Activated naive CD4-positive, alpha-beta T cell treated with anti-CD3 and anti-CD28 coated beads, Interleukin-2, amount 50 U/mL, for 24 hours (primary cell): Measurements from ENCODE around the gene UBAC2.

Source experiments
- H3K27ac Mint-ChIP-seq: one replicate; pipeline ENCODE4 v1.8.0; 2021; ENCODE audit warnings: mild to moderate bottlenecking, mixed read lengths
- H3K27me3 Mint-ChIP-seq: one replicate; pipeline ENCODE4 v1.8.0; 2021; ENCODE audit warnings: mixed read lengths
- H3K36me3 Mint-ChIP-seq: one replicate; pipeline ENCODE4 v1.8.0; 2021; ENCODE audit warnings: mixed read lengths
- H3K4me1 Mint-ChIP-seq: one replicate; pipeline ENCODE4 v1.8.0; 2021; ENCODE audit warnings: mixed read lengths
- H3K4me3 Mint-ChIP-seq: one replicate; pipeline ENCODE4 v1.8.0; 2021; ENCODE audit warnings: mild to moderate bottlenecking, mixed read lengths
- H3K9me3 Mint-ChIP-seq: one replicate; pipeline ENCODE4 v1.8.0; 2021; ENCODE audit warnings: mixed read lengths

UBAC2 gene

DNA sequence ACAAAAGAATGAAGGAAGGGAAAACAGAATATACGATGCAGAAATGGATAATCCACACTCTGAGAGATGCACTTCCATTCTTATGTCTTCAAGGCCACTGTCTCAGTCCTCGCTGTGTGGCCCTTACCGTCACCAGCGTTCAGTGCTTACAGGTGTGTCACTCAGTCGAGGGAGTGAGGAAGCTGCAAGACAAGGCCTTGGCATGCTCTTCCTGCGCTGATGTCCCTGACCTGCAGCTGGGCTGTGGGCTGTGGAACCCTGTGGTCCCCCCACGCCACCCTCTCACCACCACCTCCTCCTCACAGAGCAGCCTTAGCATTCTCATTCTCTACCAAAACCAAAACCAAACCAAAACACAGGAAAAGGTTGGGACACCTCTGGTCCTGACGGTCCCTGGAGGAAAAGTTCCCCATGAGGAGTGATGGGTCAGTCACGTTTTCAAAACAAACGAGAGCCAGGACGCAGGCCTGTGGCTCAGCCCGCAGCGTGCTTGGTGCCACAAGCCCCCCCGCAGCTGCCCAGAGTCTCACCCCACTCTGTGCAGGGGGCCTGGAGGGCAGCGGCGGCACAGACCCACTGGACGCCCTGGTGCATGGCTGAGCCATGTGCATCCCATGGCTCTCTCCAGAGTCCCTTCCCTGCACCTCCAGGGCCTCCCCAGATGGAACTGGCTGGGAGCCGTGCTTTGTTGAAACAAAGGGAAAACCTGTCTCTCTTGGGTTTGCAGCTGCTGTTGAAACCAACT is 154.8 kb downstream of the UBAC2 start:
- Mint-ChIP-seq H3K4me1 (peaks cover 100% of the 10 kb centered on the region), H3K27ac (peak overlapping the region; percentile 94), H3K36me3 (peaks cover 23% of the 10 kb centered on the region), H3K4me3 (peak overlapping the region; percentile 82), H3K27me3 (no peaks in the 10 kb centered on the region), H3K9me3 (no peaks in the 10 kb centered on the region)

DNA sequence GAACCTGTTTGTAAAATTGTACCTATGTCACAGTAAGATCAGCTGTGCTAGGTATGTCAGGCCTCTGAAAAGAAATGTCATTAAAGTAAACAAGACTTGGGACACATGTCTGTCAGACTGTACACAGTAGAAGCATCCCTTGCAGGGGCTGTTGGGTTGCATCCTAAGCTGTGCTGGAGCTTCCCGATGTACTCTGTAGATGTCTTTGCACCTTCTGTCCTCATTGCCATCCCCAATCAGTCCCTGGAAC is 155.3 kb downstream of the UBAC2 start:
- Mint-ChIP-seq H3K4me1 (peaks cover 100% of the 10 kb centered on the region), H3K4me3 (peak overlapping the region; percentile 82), H3K36me3 (peaks cover 25% of the 10 kb centered on the region), H3K27me3 (no peaks in the 10 kb centered on the region), H3K27ac (peak overlapping the region; percentile 94), H3K9me3 (no peaks in the 10 kb centered on the region)

DNA sequence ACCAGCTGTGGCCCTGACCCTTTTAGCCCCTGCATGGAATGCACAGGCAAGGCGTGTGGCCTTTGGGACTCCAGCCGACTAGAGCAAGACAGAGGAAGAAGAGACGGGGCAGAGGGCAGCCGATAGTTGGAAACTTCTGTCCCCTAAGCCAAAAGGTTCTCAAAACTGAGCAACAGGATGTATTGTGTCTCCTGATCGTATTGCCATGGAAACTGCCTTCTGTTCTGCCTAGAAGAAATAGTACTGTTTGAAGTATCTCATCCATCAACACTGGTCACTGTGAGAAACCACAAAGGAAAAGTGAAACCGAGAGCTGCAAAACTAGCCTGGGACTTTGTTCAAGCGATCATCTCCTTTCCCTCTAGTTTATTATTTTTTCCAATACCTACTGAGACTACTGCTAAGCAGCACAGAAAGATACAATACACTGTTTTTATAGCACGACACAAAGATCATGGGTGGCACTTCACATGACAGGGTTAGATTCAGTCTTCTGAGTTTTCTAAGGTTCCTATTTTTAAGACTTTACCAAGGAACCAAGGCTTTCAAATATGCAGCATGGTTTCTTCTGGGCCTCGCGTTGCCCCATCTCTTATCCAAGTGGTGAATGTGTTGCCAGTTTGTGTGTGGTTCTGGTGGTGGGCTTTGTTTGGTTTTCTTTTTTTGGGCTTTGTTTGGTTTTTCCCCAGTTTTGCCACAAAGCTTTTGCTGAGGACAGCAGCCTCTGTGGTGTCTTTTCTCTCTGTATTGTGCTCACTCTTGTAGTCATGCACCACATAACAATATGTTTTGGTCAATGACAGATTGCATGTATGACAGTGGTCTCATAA is 155.8 kb downstream of the UBAC2 start:
- Mint-ChIP-seq H3K4me1 (peaks cover 100% of the 10 kb centered on the region), H3K9me3 (no peaks in the 10 kb centered on the region), H3K36me3 (peaks cover 25% of the 10 kb centered on the region), H3K27ac (peak overlapping the region; percentile 94), H3K27me3 (no peaks in the 10 kb centered on the region), H3K4me3 (peak overlapping the region; percentile 82)

- Mint-ChIP-seq H3K27ac (peak overlapping the region; percentile 94), H3K4me1 (peaks cover 100% of the 10 kb centered on the region), H3K9me3 (no peaks in the 10 kb centered on the region), H3K27me3 (no peaks in the 10 kb centered on the region), H3K4me3 (peak overlapping the region; percentile 82), H3K36me3 (peaks cover 26% of the 10 kb centered on the region)
Measured at GRCh38 chr13:99357131-99357596, 156.5 kb downstream of the UBAC2 start.

DNA sequence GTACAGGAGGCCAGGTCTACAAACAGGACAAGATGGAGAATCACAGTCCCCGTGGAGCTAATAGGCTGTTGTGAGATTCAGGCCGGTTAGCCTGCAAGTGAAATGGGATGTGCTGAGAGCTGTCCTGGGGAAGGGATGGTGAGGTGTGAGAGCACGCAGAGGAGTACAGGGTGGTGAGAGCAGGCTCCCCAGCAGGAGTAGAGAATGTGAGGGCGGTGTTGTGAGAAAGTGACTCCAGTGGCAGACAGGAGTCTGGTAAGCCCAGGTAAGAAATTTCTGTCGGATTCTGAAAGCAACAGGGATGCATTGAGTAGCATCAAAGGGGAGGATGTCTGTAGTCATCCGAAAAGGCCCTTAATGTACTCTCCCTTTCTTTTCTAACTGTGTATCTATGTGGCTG is 157.3 kb downstream of the UBAC2 start:
- Mint-ChIP-seq H3K27ac (peak overlapping the region; percentile 94), H3K36me3 (peaks cover 30% of the 10 kb centered on the region), H3K4me3 (peak overlapping the region; percentile 82), H3K27me3 (no peaks in the 10 kb centered on the region), H3K9me3 (no peaks in the 10 kb centered on the region), H3K4me1 (peaks cover 100% of the 10 kb centered on the region)

DNA sequence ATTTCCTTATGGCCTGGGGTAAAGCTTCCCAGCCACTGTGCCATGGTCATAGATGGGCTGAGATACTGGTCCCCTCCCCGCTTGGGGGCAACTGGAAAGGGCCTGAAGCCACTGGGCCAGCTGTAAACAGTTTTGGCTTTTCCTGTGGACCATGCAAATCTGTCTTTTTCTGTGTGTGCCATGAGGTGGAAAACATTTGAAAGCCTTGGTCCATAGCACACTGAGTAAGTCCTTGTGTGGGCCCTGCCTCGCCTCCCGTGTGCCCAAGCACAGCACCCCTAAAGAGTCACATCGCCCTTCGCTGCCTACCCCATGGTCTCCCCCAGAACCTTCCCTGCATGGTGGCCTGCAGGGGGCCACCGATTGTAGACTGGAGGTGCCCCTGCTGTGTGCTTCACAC is 158.9 kb downstream of the UBAC2 start:
- Mint-ChIP-seq H3K27ac (peak overlapping the region; percentile 97), H3K27me3 (no peaks in the 10 kb centered on the region), H3K36me3 (peaks cover 26% of the 10 kb centered on the region), H3K4me1 (peaks cover 100% of the 10 kb centered on the region), H3K9me3 (no peaks in the 10 kb centered on the region), H3K4me3 (peak overlapping the region; percentile 75)

DNA sequence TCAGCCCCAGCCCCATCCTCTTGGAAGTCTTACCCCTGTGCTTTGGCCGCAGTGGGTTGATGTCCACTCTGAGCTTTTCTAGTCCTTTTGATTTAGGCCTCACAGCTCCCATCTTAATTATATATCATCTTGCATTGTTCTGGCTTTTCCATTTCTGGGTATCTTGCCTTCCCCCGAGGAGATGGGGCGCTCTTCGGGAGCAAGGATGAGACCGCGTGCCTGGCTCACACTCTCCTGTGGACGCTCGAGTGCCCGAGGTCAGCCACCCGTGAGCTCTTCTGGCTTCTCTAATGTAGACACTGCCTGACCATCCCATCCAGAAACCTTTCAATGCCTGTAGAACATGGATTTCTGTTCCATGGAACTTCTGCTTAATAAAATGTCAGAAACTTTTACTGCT is 160.0 kb downstream of the UBAC2 start:
- Mint-ChIP-seq H3K27ac (peak overlapping the region; percentile 97), H3K9me3 (no peaks in the 10 kb centered on the region), H3K27me3 (no peaks in the 10 kb centered on the region), H3K4me1 (peaks cover 100% of the 10 kb centered on the region), H3K4me3 (peak overlapping the region; percentile 57), H3K36me3 (peaks cover 28% of the 10 kb centered on the region)

DNA sequence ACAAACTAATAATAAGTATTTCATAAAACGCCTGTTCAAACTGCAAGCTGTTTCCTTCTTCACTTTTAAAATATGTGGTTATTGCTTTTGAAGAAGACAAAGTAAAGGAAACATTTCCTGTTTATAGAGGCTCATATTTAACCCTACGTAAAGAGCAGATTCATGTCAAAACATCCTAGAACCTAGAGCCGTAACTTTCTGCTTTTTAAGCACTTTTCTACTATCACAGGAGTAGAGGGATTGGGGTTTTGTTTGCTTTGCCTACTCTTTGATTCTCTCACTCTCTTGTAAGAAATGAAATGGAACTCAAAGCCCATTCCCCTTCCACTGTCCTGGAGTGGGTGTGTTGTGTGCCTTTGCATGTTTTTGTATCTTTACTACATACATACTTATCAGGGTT is 160.5 kb downstream of the UBAC2 start:
- Mint-ChIP-seq H3K27ac (peak overlapping the region; percentile 97), H3K36me3 (peaks cover 31% of the 10 kb centered on the region), H3K4me3 (peak overlapping the region; percentile 74), H3K9me3 (no peaks in the 10 kb centered on the region), H3K27me3 (no peaks in the 10 kb centered on the region), H3K4me1 (peaks cover 100% of the 10 kb centered on the region)

DNA sequence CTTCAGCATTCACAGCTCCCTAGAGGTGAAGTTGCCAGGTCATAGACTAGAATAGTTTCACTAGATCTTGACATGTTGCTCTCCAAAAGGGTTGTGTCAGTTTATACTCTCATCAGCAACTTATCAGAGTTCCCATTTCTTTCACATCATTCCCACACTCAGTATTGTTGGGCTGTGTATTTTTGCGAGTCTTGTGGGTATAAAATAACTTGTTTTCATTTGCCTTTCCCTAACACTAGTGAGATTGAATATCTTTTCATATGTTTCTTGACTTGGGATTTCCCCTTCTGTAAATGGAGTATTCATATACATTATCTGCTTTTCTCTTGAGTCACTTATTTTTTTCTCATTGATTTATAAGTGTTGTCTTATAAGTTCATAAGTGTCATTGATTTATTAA is 161.7 kb downstream of the UBAC2 start:
- H3K4me1 Mint-ChIP-seq: peaks cover 100% of the 10 kb centered on the region
- H3K27ac Mint-ChIP-seq: peak overlapping the region; percentile 88
- peak overlapping the region; percentile 51 for H3K4me3 Mint-ChIP-seq
- peaks cover 28% of the 10 kb centered on the region for H3K36me3 Mint-ChIP-seq
- no peaks in the 10 kb centered on the region for H3K27me3 Mint-ChIP-seq
- H3K9me3 Mint-ChIP-seq: no peaks in the 10 kb centered on the region

DNA sequence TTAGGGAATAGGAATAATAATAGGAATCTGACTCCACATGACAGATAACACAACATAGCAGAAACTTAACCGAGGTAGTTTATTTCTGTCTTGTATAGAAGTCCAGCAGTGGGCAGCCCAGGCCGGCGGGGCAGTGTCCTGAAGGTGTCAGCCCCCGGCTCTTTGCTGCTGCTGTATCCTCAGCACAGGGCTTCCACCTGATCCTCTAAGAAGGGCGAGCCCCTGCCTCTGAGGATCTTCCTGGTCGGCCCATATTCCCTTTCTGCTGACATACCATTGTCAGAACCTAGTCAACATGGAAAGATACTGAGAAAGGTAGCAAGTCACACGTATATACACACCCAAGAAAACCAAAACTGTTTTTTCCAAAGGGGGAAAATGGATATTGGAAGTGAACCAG is 162.7 kb downstream of the UBAC2 start:
- Mint-ChIP-seq H3K36me3 (peaks cover 31% of the 10 kb centered on the region), H3K9me3 (no peaks in the 10 kb centered on the region), H3K27me3 (no peaks in the 10 kb centered on the region), H3K4me1 (peaks cover 100% of the 10 kb centered on the region), H3K27ac (peak overlapping the region; percentile 88), H3K4me3 (peak overlapping the region; percentile 39)

- Mint-ChIP-seq H3K36me3 (peaks cover 28% of the 10 kb centered on the region), H3K4me1 (peaks cover 99% of the 10 kb centered on the region), H3K9me3 (no peaks in the 10 kb centered on the region), H3K27me3 (no peaks in the 10 kb centered on the region), H3K27ac (peak overlapping the region; percentile 81), H3K4me3 (no peak overlapping the region)
Measured at GRCh38 chr13:99363949-99364348, 163.3 kb downstream of the UBAC2 start.

- Mint-ChIP-seq H3K27ac (peak overlapping the region; percentile 94), H3K36me3 (peaks cover 26% of the 10 kb centered on the region), H3K9me3 (no peaks in the 10 kb centered on the region), H3K4me1 (peaks cover 98% of the 10 kb centered on the region), H3K4me3 (peak overlapping the region; percentile 79), H3K27me3 (no peaks in the 10 kb centered on the region)
Measured at GRCh38 chr13:99366075-99366987, 165.7 kb downstream of the UBAC2 start.

DNA sequence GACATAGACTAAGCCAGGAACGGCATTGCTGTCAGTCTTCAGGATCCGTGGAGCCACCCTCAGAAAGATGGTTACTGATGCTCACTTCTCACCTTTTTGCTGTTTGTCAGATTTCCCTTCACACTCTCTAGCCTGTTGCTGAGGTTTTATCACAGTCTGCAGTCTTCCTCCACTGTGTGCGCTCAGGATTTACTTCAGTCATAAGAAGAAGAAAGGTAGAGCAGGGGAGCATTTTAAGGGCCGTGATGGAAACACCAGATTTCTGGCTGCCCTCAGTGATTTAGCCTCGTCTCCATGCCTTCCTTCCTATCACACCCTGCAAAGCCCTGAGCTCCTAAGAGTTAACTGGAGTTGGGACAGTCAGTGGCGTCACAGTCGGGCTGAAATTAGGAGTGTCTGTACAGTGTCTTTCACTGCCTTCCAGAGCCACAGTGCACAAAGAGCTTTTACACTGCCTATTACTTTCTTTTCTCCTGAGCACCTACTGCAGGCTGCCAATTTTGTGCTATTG is 166.5 kb downstream of the UBAC2 start:
- no peaks in the 10 kb centered on the region for H3K9me3 Mint-ChIP-seq
- peak overlapping the region; percentile 91 for H3K27ac Mint-ChIP-seq
- peaks cover 98% of the 10 kb centered on the region for H3K4me1 Mint-ChIP-seq
- peak overlapping the region; percentile 78 for H3K4me3 Mint-ChIP-seq
- H3K36me3 Mint-ChIP-seq: peaks cover 25% of the 10 kb centered on the region
- no peaks in the 10 kb centered on the region for H3K27me3 Mint-ChIP-seq

- H3K4me1 Mint-ChIP-seq: peaks cover 98% of the 10 kb centered on the region
- no peaks in the 10 kb centered on the region for H3K9me3 Mint-ChIP-seq
- H3K27ac Mint-ChIP-seq: peak overlapping the region; percentile 91
- H3K4me3 Mint-ChIP-seq: peak overlapping the region; percentile 78
- H3K27me3 Mint-ChIP-seq: no peaks in the 10 kb centered on the region
- H3K36me3 Mint-ChIP-seq: peaks cover 24% of the 10 kb centered on the region
Measured at GRCh38 chr13:99367663-99368448, 167.2 kb downstream of the UBAC2 start.
